Left ventricle myocardium superior (tissue), 1 donor: Measurements from ENCODE around the gene AUTS2. TPM values are rescaled to one million over a fixed set of nuclear protein-coding genes. Genes with fewer than 3 reads are reported as not detected.

Source experiments
- ATAC-seq: fragments of 200-7000 bp; cut with Tn5 transposase; one replicate; pipeline ENCODE4 v1.9.1; 2020; ENCODE audit warnings: mild to moderate bottlenecking, moderate library complexity
- DNase-seq: peaks from one replicate; pipeline ENCODE4 v3.0.0-alpha.2; 2020
- intact Hi-C: fragments of 100-400 bp; cut with micrococcal nuclease; formaldehyde crosslinking; loops from one replicate; pipeline ENCODE4 v1.11.0; 2022
- long read RNA-seq: library from polyadenylated mRNA; unstranded; transcript quantifications from one replicate; pipeline ENCODE4 v2.0.0, GENCODE V29; 2021
- total RNA-seq: library from RNA; stranded (reverse); fragmentation: NEBNext Ultra II Directional; extraction: Animal tissue kit (Norgen Biotek cat#: 25700); gene quantifications from one replicate; pipeline ENCODE4 v1.2.1, GENCODE V29; 2021
- donor health status: DM: no; HTN: yes; CAD: no; lungs with severe emphysema.

Gene AUTS2
- total RNA-seq, result 7.9 TPM
- long read RNA-seq, partial matches to known transcripts, result 0 of 5 reads
- long read RNA-seq, other reads (novel, unspliced or antisense), result 5 of 5 reads

GRCh38 chr7:69598081-69598486 is at the start of gene AUTS2:
TSS of gene AUTS2 (plus strand) at chr7:69598475. CDS start at chr7:69599654, 1,179 bp downstream.
- peak; percentile 90 for ATAC-seq
- intact Hi-C loops, result no loop called here
- DNase-seq, result peak; percentile 93

- ATAC-seq (no peak), DNase-seq (no peak)
- intact Hi-C loops, result no loop called here
Measured at GRCh38 chr7:69550991-69551390, 47.3 kb upstream of the AUTS2 start.

- intact Hi-C loops, result no loop called here
- DNase-seq, result no peak
Measured at GRCh38 chr7:69553190-69553589, 45.1 kb upstream of the AUTS2 start.

GRCh38 chr7:69561266-69561960 is 36.9 kb upstream of the AUTS2 start:
- no peak for ATAC-seq
- intact Hi-C loops, result no loop called here
- no peak for DNase-seq

More at GRCh38 chr7:69553190-69553589, 45.1 kb upstream of the AUTS2 start:
- ATAC-seq, result no peak

- ATAC-seq (peak; percentile 58), DNase-seq (no peak)
- intact Hi-C loops, result no loop called here
Measured at GRCh38 chr7:69564454-69565417, 33.5 kb upstream of the AUTS2 start.

- no peak for DNase-seq
- intact Hi-C loops, result no loop called here
Measured at GRCh38 chr7:69567800-69568199, 30.5 kb upstream of the AUTS2 start.

GRCh38 chr7:69568266-69568665 is 30.0 kb upstream of the AUTS2 start:
- ATAC-seq, result no peak
- intact Hi-C loops, result no loop called here
- DNase-seq, result no peak

More at GRCh38 chr7:69567800-69568199, 30.5 kb upstream of the AUTS2 start:
- no peak for ATAC-seq

GRCh38 chr7:69575651-69576050 is 22.6 kb upstream of the AUTS2 start:
- no peak for ATAC-seq
- DNase-seq, result no peak
- intact Hi-C loops, result no loop called here

GRCh38 chr7:69577221-69577620 is 21.1 kb upstream of the AUTS2 start:
- ATAC-seq, result peak; percentile 52
- intact Hi-C loops, result no loop called here
- no peak for DNase-seq

- intact Hi-C loops, result no loop called here
- ATAC-seq, result no peak
- no peak for DNase-seq
Measured at GRCh38 chr7:69585169-69585568, 13.1 kb upstream of the AUTS2 start.

- intact Hi-C loops, result no loop called here
- ATAC-seq (no peak), DNase-seq (no peak)
Measured at GRCh38 chr7:69586321-69586720, 12.0 kb upstream of the AUTS2 start.

- no peak for DNase-seq
- no peak for ATAC-seq
- intact Hi-C loops, result no loop called here
Measured at GRCh38 chr7:69588773-69589172, 9.5 kb upstream of the AUTS2 start.

GRCh38 chr7:69591805-69592204 is 6.5 kb upstream of the AUTS2 start:
- no peak for DNase-seq
- intact Hi-C loops, result no loop called here
- ATAC-seq, result no peak

- no peak for ATAC-seq
- DNase-seq, result no peak
- intact Hi-C loops, result no loop called here
Measured at GRCh38 chr7:69593511-69593910, 4.8 kb upstream of the AUTS2 start.

GRCh38 chr7:69595415-69595814 is 2.9 kb upstream of the AUTS2 start:
- ATAC-seq, result no peak
- intact Hi-C loops, result no loop called here
- DNase-seq, result no peak

GRCh38 chr7:69596056-69596455 is 2.2 kb upstream of the AUTS2 start:
- no peak for ATAC-seq
- intact Hi-C loops, result no loop called here
- no peak for DNase-seq

- ATAC-seq (no peak), DNase-seq (no peak)
- intact Hi-C loops, result no loop called here
Measured at GRCh38 chr7:69596723-69597277, 1.5 kb upstream of the AUTS2 start.

GRCh38 chr7:69597278-69598076 is 798 bp upstream of the AUTS2 start:
- intact Hi-C loops, result no loop called here
- ATAC-seq (peak; percentile 51), DNase-seq (peak; percentile 76)
